Stimulated activated naive B cell treated with anti-CD40 and anti-IgM and Interleukin-4, amounts not matched to agents 10 μg/mL and 1 μg/mL and 100 μg/mL, for 72 hours (primary cell): ENCODE results near the gene TOMT.
"Not testable (repeated sequence)": the region's sequence is repeated elsewhere in the genome, so short reads cannot be mapped to it uniquely, and the experiment has no call there.

Source experiments
- ATAC-seq, 2 donors: fragments of 150-1000 bp; cut with Tn5 transposase; replicated peaks; 2 replicates each; pipeline ENCODE4 v1.10.0; 2021; ENCODE audit warnings: moderate library complexity in 1 of 2
- DNase-seq: peaks from one replicate; pipeline ENCODE4 v3.0.0; 2021
- H3K27ac Mint-ChIP-seq: one replicate; pipeline ENCODE4 v1.8.0; 2022; ENCODE audit warnings: mild to moderate bottlenecking, mixed read lengths
- H3K27me3 Mint-ChIP-seq, 2 donors: one replicate each; pipeline ENCODE4 v1.8.0; 2022; ENCODE audit warnings: mixed read lengths in 2 of 2
- H3K36me3 Mint-ChIP-seq, 2 donors: one replicate each; pipeline ENCODE4 v1.8.0; 2022; ENCODE audit warnings: mixed read lengths in 2 of 2, mild to moderate bottlenecking in 1 of 2
- H3K4me1 Mint-ChIP-seq, 2 donors: one replicate each; pipeline ENCODE4 v1.8.0; 2022; ENCODE audit warnings: mixed read lengths in 2 of 2, mild to moderate bottlenecking in 1 of 2
- H3K4me3 Mint-ChIP-seq, 2 donors: one replicate each; pipeline ENCODE4 v1.8.0; 2022; ENCODE audit warnings: mild to moderate bottlenecking in 2 of 2, mixed read lengths in 2 of 2, moderate library complexity in 1 of 2
- H3K9me3 Mint-ChIP-seq, 2 donors: one replicate each; pipeline ENCODE4 v1.8.0; 2022; ENCODE audit warnings: mixed read lengths in 2 of 2, mild to moderate bottlenecking in 1 of 2

The TOMT gene

DNA sequence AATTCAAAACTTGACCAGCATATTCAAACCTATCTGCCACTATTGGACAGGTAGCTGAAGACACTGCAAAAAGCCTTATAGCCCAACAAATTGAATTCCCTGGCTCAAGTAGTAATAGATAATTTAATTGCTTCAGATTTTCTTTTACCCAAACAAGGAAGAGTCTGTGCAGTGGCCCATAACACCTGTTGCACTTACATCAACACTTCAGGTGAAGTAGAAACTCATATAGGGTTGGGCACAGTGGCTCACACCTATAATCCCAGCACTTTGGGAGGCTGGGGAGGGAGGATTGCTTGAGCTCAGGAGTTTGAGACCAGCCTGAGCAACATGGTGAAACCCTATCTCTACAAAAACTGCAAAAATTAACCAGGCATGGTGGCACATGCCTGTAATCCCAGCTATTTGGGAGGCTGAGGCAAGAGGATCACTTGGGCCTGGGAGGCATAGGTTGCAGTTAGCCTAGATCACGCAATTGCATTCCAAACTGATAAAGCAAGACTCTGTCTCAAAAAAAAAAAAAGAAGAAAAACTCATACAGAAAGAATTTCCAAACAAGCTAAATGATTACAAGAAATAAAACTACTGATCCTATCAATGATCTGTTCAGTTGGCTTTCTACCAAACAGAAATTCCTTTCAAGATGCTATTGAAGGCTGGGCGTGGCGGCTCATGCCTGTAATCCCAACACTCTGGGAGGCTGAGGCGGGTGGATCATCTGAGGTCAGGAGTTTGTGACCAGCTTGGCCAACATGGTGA is 39.3 kb downstream of the TOMT start:
- no peak overlapping the region for H3K27ac Mint-ChIP-seq
- no peaks in the 10 kb centered on the region for H3K9me3 Mint-ChIP-seq
- H3K4me1 Mint-ChIP-seq, result peaks cover 2 to 4% of the 10 kb centered on the region in 2 donors
- ATAC-seq (no peak), DNase-seq (no peak)
- H3K4me3 Mint-ChIP-seq, result no peak overlapping the region
- H3K36me3 Mint-ChIP-seq, result no peaks in the 10 kb centered on the region
- peaks cover 14 to 15% of the 10 kb centered on the region in 2 donors for H3K27me3 Mint-ChIP-seq

GRCh38 chr11:72146625-72147024 is 40.9 kb downstream of the TOMT start:
- H3K4me1 Mint-ChIP-seq, result peaks cover 2 to 4% of the 10 kb centered on the region in 2 donors
- no peak for ATAC-seq
- no peak for DNase-seq
- H3K27me3 Mint-ChIP-seq, result peaks cover 5 to 6% of the 10 kb centered on the region in 2 donors
- H3K4me3 Mint-ChIP-seq, result no peak overlapping the region
- no peaks in the 10 kb centered on the region for H3K9me3 Mint-ChIP-seq
- no peak overlapping the region for H3K27ac Mint-ChIP-seq
- H3K36me3 Mint-ChIP-seq, result no peaks in the 10 kb centered on the region

DNA sequence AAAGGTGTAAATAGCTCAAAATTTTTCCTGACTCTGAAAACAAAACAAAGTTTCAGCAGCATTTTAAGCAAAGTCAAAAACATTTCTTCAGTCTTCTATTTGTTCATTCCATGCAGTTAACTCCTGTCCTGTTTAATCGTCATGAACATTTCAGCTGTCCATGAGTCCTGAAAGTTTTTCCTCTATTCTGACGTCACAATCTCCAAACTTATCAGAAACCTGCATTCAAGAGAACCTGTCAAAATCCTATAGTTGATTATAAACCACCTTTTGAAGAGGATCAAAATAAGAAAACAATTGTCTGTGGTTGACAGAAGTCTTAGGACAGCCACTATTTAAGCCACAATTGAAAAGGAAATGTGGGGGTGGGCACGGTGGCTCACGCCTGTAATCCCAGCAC is 45.2 kb downstream of the TOMT start:
- ATAC-seq, result no peak
- Mint-ChIP-seq H3K4me1 (no peaks in the 10 kb centered on the region), H3K36me3 (no peaks in the 10 kb centered on the region), H3K4me3 (no peak overlapping the region), H3K27ac (no peak overlapping the region), H3K27me3 (peaks cover 0 to 7% of the 10 kb centered on the region in 2 donors), H3K9me3 (no peaks in the 10 kb centered on the region)
- DNase-seq, result no peak

DNA sequence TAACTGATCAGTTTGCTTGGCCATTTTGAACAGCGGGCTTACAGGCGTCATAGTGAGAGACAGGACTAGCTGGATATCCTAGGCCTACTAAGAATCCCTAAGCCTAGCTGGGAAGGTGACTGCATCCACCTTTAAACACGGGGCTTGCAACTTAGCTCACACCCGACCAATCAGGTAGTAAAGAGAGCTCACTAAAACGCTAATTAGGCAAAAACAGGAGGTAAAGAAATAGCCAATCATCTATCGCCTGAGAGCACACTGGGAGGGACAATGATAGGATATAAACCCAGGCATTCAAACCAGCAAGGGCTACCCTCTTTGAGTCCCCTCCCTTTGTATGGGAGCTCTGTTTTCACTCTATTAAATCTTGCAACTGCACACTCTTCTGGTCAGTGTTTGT is 48.1 kb downstream of the TOMT start:
- H3K27me3 Mint-ChIP-seq, result peaks cover under 1 to 14% of the 10 kb centered on the region in 2 donors
- not testable (repeated sequence) for H3K27ac Mint-ChIP-seq, H3K4me3 Mint-ChIP-seq, H3K9me3 Mint-ChIP-seq, DNase-seq, H3K4me1 Mint-ChIP-seq, H3K36me3 Mint-ChIP-seq, ATAC-seq

DNA sequence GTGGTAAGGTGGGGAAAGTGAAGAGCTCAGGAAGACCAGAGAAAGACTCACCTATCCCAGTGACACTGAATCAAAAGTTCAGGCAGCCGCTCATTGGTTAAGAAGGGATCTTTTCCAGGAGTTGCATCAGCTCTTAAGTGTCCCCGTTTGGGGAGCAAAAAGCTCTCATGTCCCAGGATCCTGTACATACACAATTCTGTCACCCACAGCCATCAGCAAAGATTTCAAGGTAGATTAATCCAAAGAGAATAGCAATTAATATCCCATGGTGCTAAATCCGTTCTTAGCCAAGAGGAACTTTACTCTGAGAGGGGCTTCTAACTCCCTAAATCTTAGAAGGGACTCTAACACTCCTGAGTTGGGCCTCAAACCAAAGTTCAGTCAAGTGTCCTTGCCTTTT is 49.1 kb downstream of the TOMT start:
- no peaks in the 10 kb centered on the region for H3K36me3 Mint-ChIP-seq
- ATAC-seq (no peak), DNase-seq (no peak)
- peaks cover 10 to 17% of the 10 kb centered on the region in 2 donors for H3K27me3 Mint-ChIP-seq
- no peak overlapping the region for H3K27ac Mint-ChIP-seq
- H3K4me3 Mint-ChIP-seq, result no peak overlapping the region
- no peaks in the 10 kb centered on the region for H3K4me1 Mint-ChIP-seq
- H3K9me3 Mint-ChIP-seq, result no peaks in the 10 kb centered on the region

DNA sequence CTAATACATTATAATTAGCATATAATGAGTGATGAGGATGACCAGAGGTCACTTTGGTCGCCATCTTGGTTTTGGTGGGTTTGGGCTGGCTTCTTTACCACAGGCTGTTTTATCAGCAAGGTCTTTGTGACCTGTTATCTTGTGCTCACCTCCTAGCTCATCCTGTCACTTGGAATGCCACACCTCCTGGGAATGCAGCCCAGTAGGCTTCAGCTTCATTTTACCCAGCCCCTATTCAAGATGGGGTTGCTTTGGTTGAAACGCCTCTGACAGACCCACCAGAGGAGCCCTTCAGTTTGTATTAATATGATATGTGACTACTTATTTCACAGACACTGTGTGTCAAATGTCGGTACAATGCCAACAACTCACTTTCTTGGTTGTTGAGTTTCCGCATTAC is 50.0 kb downstream of the TOMT start:
- no peaks in the 10 kb centered on the region for H3K36me3 Mint-ChIP-seq
- no peaks in the 10 kb centered on the region for H3K4me1 Mint-ChIP-seq
- H3K9me3 Mint-ChIP-seq, result no peaks in the 10 kb centered on the region
- ATAC-seq (no peak), DNase-seq (no peak)
- H3K4me3 Mint-ChIP-seq, result no peak overlapping the region
- peaks cover 10 to 17% of the 10 kb centered on the region in 2 donors for H3K27me3 Mint-ChIP-seq
- no peak overlapping the region for H3K27ac Mint-ChIP-seq

GRCh38 chr11:72157131-72157530 is 51.4 kb downstream of the TOMT start:
- Mint-ChIP-seq H3K4me1 (no peaks in the 10 kb centered on the region), H3K36me3 (no peaks in the 10 kb centered on the region), H3K4me3 (no peak overlapping the region), H3K27me3 (peaks cover 17 to 20% of the 10 kb centered on the region in 2 donors), H3K27ac (no peak overlapping the region), H3K9me3 (no peaks in the 10 kb centered on the region)
- no peak for ATAC-seq
- DNase-seq, result no peak
